DMS114 treated with DMSO at 0.1 percent for 48 hours (cell line): ENCODE measurements around the gene ZNF396.

Experiments used
- DNase-seq: peaks from one replicate; lab custom pipeline; 2025; ENCODE audit not compliant: unreplicated experiment; lab: John Stamatoyannopoulos, UW

The ZNF396 gene

GRCh38 chr18:35343488-35343935 lies 33.6 kb downstream of the ZNF396 start:
- DNase-seq = no peak

- no peak for DNase-seq
Measured at GRCh38 chr18:35337286-35337685, 39.9 kb downstream of the ZNF396 start.

GRCh38 chr18:35335866-35336265 lies 41.3 kb downstream of the ZNF396 start:
- DNase-seq = no peak

- DNase-seq = no peak
Measured at GRCh38 chr18:35334821-35335220, 42.3 kb downstream of the ZNF396 start.

- no peak for DNase-seq
Measured at GRCh38 chr18:35334212-35334611, 42.9 kb downstream of the ZNF396 start.

- DNase-seq = no peak
Measured at GRCh38 chr18:35331367-35332087, 45.6 kb downstream of the ZNF396 start.

- DNase-seq = no peak
Measured at GRCh38 chr18:35328868-35329267, 48.3 kb downstream of the ZNF396 start.

GRCh38 chr18:35326695-35327387 lies 50.3 kb downstream of the ZNF396 start:
- no peak for DNase-seq

- no peak for DNase-seq
Measured at GRCh38 chr18:35324926-35325655, 52.0 kb downstream of the ZNF396 start.

GRCh38 chr18:35322486-35323458 lies 54.4 kb downstream of the ZNF396 start:
- no peak for DNase-seq
